Epithelial cell of esophagus (primary cell): ENCODE data around the gene ADCYAP1R1.

ENCODE experiments used
- DNase-seq: peaks from one replicate; pipeline ENCODE4 v3.0.0; 2010; ENCODE audit warnings: low read depth
- H3K4me3 ChIP-seq: 2 replicates; pipeline ENCODE4 v1.5.1; 2011; ENCODE audit warnings: mild to moderate bottlenecking, low read length, control low read depth
- CTCF ChIP-seq: IDR thresholded peaks from 2 replicates; pipeline ENCODE4 v1.5.1; 2011; ENCODE audit warnings: low read depth, mild to moderate bottlenecking, low read length, control low read depth, inconsistent platforms; ENCODE audit not compliant: insufficient read depth; ENCODE audit errors: missing control alignments

ADCYAP1R1 gene

GRCh38 chr7:31121601-31122000 lies 69.5 kb downstream of the ADCYAP1R1 start:
- TF ChIP-seq CTCF = no peak
- DNase-seq = no peak
- H3K4me3 ChIP-seq = no peak overlapping the region

- TF ChIP-seq CTCF = peak; percentile 90
- H3K4me3 ChIP-seq = no peak overlapping the region
- peak; percentile 81 for DNase-seq
Observed at GRCh38 chr7:31122649-31123058, 70.5 kb downstream of the ADCYAP1R1 start.

DNA sequence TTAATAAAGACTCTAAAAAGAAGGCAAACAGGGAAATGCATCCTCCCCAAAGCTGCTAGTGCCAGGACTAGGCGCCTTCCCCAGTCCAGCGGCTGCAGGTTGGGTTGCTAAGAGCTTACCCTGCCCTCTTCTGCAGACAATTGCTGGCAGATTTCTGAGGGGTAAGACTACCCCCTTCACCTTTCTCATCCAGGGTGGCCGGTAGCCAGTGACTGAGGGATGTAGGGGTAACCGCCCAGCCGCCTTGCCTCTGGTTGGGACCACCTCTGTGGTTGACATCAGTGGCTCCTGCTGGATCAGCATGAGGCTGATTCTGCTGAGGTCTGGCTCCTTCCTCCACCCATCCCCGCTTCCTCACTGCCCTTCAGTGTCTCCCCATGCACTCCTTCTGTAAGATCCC lies 71.2 kb downstream of the ADCYAP1R1 start:
- DNase-seq = no peak
- H3K4me3 ChIP-seq = no peak overlapping the region
- TF ChIP-seq CTCF = no peak

GRCh38 chr7:31123726-31124125 lies 71.6 kb downstream of the ADCYAP1R1 start:
- no peak for DNase-seq
- H3K4me3 ChIP-seq = no peak overlapping the region
- no peak for TF ChIP-seq CTCF

- TF ChIP-seq CTCF = no peak
- no peak overlapping the region for H3K4me3 ChIP-seq
- DNase-seq = no peak
Observed at GRCh38 chr7:31125171-31125570, 73.1 kb downstream of the ADCYAP1R1 start.

DNA sequence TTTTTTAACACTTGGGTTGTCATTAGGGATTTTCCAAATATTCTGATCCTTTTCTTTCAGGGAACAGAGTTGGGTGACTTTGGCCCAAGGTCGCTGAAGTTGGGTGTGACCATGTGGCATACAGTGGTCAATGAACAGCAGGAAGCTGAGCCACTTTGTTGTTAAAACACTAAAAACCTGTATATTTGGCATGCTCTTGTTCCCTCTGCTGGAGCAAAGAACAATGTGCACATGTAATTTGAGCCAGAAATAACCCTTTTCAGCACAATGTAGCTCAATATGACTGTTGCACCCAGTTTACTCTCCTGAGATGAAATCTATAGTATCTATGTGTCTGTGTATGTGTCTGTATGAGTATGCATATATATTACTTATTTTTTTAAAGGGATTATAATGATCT lies 74.9 kb downstream of the ADCYAP1R1 start:
- DNase-seq = no peak
- peak; percentile 26 for TF ChIP-seq CTCF
- H3K4me3 ChIP-seq = no peak overlapping the region

DNA sequence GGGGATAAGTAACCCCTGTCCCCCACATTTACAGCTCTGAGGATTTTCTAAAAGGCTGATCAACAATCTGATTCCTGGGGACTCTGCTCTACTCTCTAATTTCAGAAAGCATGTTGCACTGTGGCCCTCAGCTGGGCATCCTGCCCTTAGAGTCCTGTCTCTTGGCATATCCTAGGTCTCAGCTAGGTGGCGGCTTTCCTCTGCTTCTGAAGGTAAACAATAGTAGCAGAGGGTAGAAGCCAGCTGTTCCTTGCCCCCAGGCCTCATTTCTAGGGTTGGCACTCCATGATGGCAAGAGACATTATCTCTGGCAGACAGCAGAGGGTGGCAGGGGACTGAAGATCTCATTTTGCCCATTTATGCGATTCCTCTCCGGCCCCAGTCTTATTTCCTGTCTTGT lies 77.0 kb downstream of the ADCYAP1R1 start:
- H3K4me3 ChIP-seq = no peak overlapping the region
- TF ChIP-seq CTCF = peak; percentile 42
- peak; percentile 10 for DNase-seq
